ENCODE measurements around the gene NUMB.
A peak's percentile ranks its signal among the peaks of the same experiment; 100 is the strongest.
"Not testable (repeated sequence)": the region's sequence is repeated elsewhere in the genome, so short reads cannot be mapped to it uniquely, and the experiment has no call there.

The NUMB gene

DNA sequence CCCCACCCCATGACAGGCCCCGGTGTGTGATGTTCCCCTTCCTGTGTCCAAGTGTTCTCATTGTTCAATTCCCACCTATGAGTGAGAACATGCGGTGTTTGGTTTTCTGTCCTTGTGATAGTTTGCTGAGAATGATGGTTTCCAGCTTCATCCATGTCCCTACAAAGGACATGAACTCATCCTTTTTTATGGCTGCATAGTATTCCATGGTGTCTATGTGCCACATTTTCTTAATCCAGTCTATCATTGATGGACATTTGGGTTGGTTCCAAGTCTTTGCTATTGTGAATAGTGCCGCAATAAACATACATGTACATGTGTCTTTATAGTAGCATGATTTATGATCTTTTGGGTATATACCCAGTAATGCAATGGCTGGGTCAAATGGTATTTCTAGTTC, 52.1 kb downstream of the NUMB start:
- not testable (repeated sequence) for DNase-seq

DNA sequence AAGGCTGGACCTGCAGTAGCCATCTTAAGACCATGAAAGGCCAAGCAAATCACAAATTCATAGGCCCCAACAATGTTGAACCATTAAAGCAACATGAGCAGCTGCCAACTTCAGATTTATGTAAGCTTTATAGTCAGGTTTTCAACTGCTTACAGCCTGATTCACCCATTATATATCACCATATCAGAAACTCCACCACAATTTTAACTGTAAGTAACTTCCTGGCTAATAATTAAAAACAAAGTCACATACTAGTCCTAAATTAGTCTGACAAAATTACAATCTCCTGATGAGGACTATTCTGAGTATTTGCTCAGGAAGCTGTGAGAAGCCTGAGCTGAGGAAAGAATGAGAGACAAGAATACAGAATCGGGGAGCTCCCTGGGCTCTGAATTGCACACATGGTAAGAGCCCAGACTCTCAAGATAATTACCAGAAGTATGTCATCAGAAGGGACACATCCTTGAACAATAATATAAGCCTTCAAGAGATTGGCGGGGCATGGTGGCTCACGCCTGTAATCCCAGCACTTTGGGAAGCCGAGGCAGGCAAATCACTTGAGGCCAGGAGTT, 55.1 kb downstream of the NUMB start:
- no peak for DNase-seq

DNA sequence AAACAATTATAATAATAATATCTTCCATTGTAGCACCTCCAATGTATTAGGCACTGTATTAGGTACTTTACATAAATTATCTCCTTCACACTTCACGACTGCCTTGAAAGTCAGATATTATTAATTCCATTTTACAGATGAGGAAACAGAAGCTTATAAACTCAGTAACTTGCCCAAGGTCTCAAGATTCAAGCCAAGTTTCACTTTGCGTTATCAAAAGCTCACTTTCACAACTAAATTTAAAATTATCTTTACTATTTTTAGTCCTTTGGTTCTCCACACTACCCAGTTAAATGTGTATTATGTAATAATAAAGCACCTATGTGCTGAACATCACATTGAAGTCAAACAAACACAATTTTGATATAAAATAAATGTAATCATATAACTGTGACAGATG, 55.8 kb downstream of the NUMB start:
- no peak for DNase-seq

DNA sequence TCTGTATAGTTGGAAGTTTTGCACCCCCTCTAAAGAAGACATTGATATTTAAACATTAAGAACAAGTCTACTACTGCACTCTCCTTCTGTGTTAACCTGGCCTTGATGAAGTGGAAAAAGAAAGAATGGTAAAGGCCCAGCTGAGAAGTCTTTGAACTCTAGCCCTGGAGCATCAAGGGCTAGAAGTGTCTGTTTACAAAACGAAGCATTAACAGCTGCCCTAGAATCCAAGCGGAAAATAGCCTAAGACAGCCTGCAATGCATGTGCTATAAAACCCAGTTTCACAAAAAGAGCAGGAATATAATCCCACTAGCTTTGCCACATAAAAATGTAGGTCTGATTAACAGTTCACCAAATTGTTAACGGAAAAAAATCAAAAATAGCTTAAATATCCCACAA, 60.5 kb downstream of the NUMB start:
- peak; percentile 13 for DNase-seq

DNA sequence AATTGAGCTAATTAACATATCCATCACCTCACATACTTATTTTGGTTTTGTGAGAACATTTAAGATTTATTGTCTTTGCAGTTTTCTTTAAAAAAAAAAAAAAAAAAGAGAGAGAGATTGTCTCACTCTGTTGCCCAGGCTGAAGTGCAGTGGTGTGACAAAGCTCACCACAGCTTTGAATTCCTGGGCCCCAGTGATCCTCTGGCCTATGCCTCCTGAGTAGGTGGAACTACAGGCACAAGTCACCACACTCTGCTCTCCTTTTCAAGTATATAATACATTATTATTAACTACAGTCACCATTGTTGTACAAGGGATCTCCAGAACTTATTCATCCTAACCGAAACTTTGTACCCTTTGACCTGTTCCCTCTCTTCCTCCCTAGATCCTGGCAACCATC, 64.0 kb downstream of the NUMB start:
- DNase-seq: no peak

DNA sequence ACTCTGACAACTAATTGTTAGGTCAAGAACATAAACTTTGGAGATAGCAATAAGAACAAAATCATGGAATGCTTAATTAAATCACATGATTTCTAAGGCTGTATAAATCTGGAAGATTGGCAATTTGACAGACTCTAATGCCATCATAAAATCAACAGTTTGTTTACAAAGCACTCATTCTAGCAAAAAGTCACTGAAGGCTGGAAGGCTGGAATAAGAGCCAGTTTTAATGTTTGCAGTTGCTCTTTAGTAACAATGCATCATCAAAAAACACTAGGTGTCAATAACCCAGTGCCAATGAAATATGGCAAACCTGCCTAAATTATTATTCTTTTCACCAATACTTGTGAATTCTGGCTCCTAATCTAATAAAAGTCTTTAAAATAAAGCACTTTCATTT, 65.0 kb downstream of the NUMB start:
- DNase-seq: no peak

DNA sequence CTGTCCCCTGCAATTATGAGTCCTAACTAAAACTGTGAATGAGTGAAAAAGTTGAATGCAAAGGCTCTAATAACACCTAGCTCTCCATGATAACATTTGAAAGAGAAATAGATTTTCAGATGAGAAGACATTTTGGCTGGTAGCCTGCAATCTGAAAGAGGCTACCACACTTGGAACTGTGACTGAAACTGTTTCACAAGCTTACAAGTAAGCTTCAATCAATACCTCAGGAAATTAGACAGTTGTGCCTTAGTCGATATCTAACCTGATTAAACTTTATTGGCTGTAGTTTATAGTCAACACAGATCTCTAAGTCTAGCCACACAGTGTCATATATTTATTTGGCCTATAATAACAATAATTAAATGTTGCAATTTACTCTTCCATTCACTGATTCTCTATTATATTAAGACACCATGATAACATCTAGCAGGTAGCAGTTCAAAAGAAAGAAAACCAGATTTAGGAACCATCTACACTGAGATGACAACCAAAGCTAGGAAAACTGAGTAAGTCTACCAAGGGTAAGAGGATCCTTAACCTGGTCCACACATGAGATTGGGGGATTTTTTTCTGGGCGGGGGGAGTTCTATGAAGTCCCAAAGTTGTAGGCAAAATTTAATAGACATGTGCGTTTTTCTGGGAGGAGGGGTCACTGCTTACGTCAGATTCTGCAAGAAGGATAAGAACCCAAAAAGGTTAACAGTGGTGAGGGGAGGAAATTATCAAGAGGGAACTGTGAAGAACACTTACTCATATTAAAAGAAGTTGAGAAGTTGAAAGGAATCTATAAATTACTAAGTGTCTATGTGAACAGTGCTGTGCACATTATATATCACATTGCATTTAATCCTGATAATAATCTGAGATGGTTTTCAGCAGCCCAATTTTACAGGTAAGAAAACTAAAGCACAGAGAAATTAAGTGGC, 65.8 kb downstream of the NUMB start:
- no peak for DNase-seq

DNA sequence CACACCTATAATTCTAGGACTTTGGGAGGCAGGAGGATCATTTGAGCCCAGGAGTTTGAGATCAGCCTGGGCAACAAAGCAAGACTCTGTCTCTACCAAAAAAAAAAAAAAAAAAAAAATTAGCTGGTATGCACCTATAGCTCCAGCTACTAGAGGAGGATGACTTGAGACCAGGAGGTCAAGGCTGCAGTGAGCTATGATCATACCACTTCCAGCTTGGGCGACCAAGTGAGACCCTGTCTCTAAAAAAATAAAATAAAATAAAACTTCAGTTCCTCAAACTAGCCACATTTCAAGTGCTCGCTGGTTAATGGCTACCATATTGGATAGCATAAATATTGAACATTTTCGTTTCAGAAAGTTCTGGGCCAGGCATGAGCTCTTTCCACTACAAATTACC, 70.5 kb downstream of the NUMB start:
- not testable (repeated sequence) for DNase-seq

DNA sequence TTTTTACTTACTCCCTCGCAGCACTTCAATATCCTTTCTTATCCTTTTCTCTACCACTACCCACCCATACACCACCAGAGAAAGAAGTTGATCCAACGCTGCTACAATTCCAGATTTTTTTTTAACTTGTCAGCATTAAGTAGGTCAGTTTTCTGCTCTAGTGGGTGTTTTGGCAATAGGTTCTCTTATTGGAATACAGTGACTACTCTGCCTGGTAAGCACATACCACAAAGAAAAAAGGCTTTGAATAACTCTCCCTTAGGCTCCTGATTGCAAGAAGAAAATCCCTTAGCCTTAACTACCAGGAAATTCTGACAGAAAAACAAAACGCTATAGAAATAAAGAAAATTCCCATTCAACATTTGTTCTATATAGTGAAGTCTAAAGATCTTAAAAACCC, 72.0 kb downstream of the NUMB start:
- no peak for DNase-seq

DNA sequence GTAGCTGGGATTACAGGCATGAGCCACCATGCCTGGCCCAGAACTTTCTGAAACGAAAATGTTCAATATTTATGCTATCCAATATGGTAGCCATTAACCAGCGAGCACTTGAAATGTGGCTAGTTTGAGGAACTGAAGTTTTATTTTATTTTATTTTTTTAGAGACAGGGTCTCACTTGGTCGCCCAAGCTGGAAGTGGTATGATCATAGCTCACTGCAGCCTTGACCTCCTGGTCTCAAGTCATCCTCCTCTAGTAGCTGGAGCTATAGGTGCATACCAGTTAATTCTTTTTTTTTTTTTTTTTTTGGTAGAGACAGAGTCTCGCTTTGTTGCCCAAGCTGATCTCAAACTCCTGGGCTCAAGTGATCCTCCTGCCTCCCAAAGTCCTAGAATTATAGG, 73.3 kb downstream of the NUMB start:
- not testable (repeated sequence) for DNase-seq

DNA sequence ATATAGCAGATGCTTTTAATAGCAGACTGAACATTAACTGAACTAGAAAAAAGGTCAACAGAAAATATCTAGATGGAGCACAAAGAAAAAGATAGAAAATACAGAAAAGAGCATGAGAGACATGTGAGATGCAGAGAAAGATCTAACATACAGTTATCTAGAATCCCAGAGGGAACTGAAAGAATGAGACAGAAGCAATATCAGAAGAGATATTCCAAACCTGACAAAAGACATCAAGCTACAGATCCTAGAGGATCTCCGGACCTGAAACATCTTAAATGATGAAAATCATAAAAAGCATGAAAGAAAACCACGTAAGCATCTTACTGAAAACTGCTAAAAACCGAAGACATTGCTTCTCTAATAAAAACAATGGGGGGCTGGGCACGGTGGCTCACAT, 75.0 kb downstream of the NUMB start:
- no peak for DNase-seq

DNA sequence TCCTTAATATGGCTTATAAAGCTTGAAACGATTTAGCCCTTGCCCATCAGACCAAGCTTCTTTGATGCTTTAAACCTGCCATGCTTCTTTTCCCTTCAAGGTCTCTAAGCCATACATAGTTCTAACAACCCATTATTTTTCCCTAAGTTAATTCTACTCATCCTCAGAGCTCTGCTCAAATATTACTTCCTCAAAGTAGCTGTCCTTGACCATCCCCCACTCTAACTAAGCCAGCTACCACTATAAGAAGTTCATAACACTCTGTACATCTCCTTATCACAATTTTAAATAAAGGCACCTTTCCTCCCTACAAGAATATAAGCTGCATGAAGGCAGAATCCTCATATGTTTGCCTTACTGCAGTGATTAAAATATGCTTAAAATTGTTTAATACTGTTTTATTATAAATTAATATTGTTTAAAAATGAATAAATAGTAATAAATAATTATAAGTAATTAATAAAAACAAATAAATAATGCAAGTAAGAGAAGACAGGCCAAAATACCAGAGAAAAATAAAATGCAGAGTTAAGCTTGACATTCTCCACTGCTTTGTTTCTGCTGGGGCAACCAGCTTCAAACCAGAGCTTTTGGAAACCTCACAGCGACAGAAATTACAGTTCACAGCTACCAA, 76.8 kb downstream of the NUMB start:
- DNase-seq: no peak

DNA sequence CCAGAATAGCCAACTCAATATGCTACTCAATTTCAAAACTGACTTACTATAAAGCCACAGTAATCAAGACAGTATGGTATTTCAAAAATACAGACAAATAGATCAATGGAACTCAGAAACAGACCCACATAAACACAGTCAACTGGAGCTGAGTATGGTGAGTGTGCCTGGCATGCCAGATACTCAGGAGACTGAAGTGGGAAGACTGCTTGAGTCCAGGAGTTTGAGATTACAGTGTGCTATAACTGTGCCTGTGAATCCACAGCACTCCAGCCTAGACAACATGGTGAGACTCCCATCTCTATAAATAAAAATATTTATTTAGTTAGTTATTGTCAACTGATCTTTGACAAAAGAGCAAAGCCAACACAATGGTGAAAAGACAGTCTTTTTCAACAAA, 81.8 kb downstream of the NUMB start:
- no peak for DNase-seq

DNA sequence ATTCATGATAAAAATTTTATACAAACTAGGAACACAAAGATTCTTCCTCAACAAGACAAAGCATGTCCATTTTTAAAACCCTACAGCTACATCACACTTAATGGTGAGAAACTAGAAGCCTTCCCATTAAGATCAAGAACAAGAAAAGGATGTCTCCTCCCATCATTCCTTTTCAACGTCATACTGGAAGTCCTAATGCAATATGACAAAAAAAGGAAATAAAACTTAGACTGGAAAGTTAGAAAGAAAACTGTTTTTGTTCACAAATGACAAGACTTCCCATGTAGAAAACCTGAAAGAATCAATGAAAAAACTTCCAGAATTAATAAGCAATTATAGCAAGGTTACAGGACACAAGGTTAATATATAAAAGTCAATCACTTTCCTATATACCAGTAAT, 82.5 kb downstream of the NUMB start:
- DNase-seq: no peak

DNA sequence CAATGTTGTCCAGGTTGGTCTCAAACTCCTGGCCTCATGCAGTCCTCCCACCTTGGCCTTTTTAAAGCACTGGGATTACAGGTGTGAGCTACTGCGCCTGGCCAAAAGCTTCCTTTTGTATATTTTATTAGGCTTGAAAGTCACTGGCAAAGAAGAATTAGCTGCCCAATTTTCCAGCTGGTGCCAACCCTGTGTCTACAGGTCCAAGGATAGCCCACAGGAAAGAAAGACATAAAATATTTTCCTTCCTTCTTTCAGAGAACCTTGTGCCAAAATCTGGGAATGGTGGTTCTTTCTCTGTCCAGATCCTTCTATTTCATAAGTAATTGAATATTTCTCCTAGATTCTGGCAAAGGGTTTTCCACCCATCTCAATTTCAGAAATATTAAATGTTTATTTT, 84.1 kb downstream of the NUMB start:
- no peak for DNase-seq

DNA sequence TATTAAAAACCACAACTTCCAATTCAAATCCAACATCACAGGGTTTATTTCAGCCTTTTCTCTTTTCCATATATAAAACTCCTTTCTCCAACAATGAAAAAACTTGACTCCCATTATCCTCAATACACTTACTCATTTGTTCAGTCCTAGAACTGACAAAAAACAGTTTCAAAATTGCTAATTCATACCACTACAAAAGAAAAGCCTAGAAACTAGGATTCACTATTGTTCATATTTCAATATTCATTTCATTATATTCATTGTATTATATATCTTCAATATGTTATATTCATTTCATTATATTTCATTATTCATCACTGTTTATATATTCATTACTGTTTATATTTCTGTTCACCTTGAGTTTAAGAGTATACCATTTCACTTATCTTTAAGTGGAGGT, 85.8 kb downstream of the NUMB start:
- no peak for DNase-seq

DNA sequence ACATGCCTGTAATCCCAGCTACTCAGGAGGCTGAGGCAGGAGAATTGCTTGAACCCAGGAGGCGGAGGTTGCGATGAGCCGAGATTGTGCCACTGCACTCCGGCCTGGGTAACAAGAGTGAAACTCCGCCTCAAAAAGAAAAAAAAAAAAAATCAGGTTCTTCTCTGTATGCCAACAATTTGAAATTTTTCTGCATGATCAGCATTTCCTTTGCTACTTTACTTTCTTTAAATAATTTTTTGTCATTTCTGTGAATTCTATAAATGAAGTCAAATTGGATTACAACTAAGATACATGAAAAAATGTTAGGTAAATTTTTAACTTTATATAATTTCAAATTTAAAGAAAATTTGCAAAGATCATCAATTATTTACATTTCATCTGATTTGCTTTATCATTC, 87.8 kb downstream of the NUMB start:
- DNase-seq: no peak

DNA sequence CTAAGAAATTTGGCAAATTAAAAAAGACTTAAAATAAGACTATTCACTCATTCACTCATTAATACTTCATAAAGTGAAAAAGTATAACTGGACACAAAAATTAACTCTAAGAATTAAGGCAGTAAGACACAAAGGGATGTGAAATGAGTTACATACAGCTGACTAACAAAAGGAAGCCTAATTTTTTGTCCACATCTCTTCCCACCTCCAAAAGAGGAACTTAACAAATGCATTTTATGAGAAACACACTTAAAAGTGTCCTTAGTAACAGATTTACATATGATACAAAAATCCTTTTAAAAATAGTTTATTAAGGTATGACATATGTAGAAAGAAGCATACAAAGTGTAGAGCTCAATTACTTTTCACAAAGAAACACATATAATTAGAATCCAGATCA, 88.9 kb downstream of the NUMB start:
- DNase-seq: no peak

DNA sequence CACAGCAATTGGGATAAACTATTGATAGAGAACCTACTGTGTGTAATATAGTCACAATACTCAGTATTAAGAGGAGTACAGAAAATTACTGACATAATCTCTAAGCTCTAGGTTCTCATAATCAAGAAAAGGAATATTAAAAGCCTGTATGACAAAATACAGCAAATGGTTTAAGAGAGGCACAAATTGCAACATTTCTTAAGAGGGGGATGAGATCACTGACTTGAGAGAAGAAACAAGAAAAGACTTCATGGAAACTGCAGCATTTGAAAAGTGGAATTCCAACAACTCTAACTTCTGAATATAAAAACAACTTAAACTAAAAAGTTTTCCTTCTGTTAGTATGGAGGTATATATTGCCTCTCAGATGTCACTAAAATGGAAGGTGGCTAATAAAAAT, 89.7 kb downstream of the NUMB start:
- no peak for DNase-seq

DNA sequence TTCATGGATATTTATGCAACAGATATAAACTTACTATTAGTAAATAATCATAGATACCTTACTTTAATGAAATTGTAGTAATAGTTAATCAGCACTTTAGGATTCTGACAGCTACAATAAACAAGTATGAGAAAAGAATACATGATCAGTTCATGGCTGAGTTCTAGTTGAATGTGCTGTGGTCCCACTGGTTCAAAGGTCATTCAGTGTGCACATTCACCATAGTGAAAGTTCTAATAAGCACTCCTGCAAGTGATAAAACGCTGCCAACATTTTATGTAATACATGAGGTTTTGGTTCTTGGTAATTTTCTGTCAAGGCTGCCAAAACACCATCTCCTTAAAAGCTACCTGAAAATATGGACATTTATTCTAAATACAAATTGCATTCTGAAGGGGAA, 92.6 kb downstream of the NUMB start:
- no peak for DNase-seq

DNA sequence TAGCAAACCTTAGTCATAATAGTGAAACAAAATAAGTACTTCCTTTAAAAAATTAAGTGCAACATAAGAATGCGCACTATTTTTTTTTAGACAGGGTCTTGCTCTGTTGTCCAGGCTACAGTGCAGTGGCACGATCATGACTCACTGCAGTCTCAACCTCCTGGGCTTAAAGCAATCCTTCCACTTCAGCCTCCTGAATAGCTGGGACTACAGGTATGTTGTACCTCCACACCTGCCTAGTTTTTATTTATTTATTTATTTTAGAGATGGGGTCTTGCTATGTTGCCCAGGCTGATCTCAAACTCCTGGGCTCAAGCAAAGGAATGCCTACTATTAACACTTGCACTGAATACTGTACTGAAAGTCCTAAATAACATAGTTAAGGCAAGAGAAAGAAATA, 93.8 kb downstream of the NUMB start:
- no peak for DNase-seq

DNA sequence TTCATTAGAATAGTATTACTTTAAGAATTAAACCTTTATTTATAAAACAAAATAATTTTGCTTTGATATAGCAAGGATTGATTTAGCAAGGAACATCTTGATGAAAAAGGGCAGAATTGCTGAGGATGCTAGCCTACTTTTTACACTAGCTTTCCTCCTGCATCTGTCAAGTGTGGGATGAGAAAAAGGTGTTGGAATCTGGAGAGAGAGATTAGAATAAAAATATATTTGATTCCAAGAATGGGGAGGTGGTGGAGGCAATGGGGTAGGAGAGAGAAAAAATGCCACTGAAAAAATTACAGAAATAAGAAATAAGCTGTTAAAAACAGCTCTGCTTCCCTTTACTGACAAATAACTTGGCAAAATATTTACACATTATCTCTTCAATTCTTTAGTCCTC, 98.9 kb downstream of the NUMB start:
- no peak for DNase-seq

DNA sequence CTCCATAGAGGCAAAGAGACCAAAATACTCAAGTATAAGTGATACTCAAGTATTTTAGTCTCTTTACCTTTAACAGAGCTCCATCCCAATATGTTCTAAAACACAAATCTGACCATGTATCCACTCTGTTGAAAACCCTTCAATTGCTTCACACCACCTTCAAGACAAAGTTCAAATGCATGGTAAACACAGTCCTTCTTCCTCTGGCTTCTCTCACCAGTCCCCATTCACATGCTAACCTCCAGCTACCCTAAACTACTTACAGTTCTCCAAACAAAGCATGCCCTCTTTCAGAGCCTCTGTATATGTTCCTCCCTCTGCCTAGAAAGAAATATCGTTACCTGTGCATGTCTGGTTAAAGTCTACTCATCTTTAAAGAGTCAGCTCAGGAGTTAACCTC, 100.2 kb downstream of the NUMB start:
- no peak for DNase-seq

DNA sequence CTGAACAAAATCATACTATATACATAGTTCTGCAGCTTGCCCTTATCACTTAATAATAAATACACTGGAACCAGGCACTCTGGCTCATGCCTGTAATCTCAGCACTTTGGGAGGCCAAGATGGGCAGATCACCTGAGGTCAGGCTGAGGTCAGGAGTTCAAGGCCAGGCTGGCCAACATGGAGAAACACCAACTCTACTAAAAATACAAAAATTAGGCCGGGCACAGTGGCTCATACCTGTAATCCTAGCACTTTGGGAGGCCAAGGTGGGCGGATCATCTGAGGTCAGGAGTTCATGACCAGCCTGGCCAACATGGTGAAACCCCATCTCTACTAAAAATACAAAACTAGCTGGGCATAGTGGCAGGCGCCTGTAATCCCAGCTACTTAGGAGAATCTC, 109.3 kb downstream of the NUMB start:
- DNase-seq: not testable (repeated sequence)

All from NCI-H82 (cell line).